Activated CD8-positive, alpha-beta memory T cell treated with anti-CD3 and anti-CD28 coated beads for 36 hours (primary cell): ENCODE measurements around the gene CACNA1B. TPM values are rescaled to one million over a fixed set of nuclear protein-coding genes. Genes with fewer than 3 reads are reported as not detected.
"Not testable (repeated sequence)": the region's sequence is repeated elsewhere in the genome, so short reads cannot be mapped to it uniquely, and the experiment has no call there.

ENCODE experiments used
- CTCF ChIA-PET: fragments of 350-600 bp; sonication (Branson Sonifier 250); formaldehyde crosslinking; loops from one replicate; lab custom pipeline; 2021; ENCODE audit warnings: antibody characterized with exemption; lab: Charles Lee
- POLR2A ChIA-PET: fragments of 350-600 bp; sonication (Branson Sonifier 250); formaldehyde crosslinking; loops from one replicate; lab custom pipeline; 2021; ENCODE audit warnings: antibody characterized with exemption; lab: Charles Lee
- total RNA-seq, 2 experiments: library from RNA; stranded (reverse); gene quantifications; one replicate each; pipeline ENCODE4 v1.2.3, GENCODE V29; 2021

Gene CACNA1B
- not detected for total RNA-seq

- CTCF ChIA-PET: interaction anchor here (0.5 kb wide), 1 partner anchor 150 kb away, joined by 4 read pairs; no protein-coding TSS in a partner anchor
- POLR2A ChIA-PET: not testable (repeated sequence)
Observed at GRCh38 chr9:137877506-137878122, at the start of gene CACNA1B. Gene CACNA1B (plus strand): TSS chr9:137877782. CDS start chr9:137877934, 152 bp downstream.

- POLR2A ChIA-PET: no interaction called here
- CTCF ChIA-PET: no interaction called here
Observed at GRCh38 chr9:137827908-137828526, 49.6 kb upstream of the CACNA1B start.

- POLR2A ChIA-PET: no interaction called here
Observed at GRCh38 chr9:137828527-137829259, 48.9 kb upstream of the CACNA1B start.

GRCh38 chr9:137829260-137829996 is 48.2 kb upstream of the CACNA1B start:
- ChIA-PET POLR2A (no interaction called here), CTCF (no interaction called here)

More at GRCh38 chr9:137828527-137829259, 48.9 kb upstream of the CACNA1B start:
- CTCF ChIA-PET: no interaction called here

- CTCF ChIA-PET: no interaction called here
- POLR2A ChIA-PET: no interaction called here
Observed at GRCh38 chr9:137832191-137832700, 45.3 kb upstream of the CACNA1B start.

- ChIA-PET CTCF (no interaction called here), POLR2A (no interaction called here)
Observed at GRCh38 chr9:137832830-137833590, 44.6 kb upstream of the CACNA1B start.

GRCh38 chr9:137833721-137834613 is 43.6 kb upstream of the CACNA1B start:
- ChIA-PET POLR2A (no interaction called here), CTCF (no interaction called here)

GRCh38 chr9:137834846-137835546 is 42.6 kb upstream of the CACNA1B start:
- ChIA-PET POLR2A (no interaction called here), CTCF (no interaction called here)

GRCh38 chr9:137836151-137836830 is 41.3 kb upstream of the CACNA1B start:
- ChIA-PET POLR2A (no interaction called here), CTCF (no interaction called here)

- CTCF ChIA-PET: interaction anchor here (0.6 kb wide), 1 partner anchor 300 kb away, joined by 3 read pairs; no protein-coding TSS in a partner anchor
- POLR2A ChIA-PET: no interaction called here
Observed at GRCh38 chr9:137836831-137837241, 40.7 kb upstream of the CACNA1B start.

- CTCF ChIA-PET: interaction anchor here (0.6 kb wide), 1 partner anchor 301 kb away, joined by 3 read pairs; no protein-coding TSS in a partner anchor
- POLR2A ChIA-PET: no interaction called here
Observed at GRCh38 chr9:137837345-137838278, 40.0 kb upstream of the CACNA1B start.

GRCh38 chr9:137838576-137838975 is 39.0 kb upstream of the CACNA1B start:
- CTCF ChIA-PET: interaction anchor here (0.7 kb wide), 1 partner anchor 1538 kb away, joined by 5 read pairs; no protein-coding TSS in a partner anchor
- POLR2A ChIA-PET: no interaction called here

GRCh38 chr9:137843355-137843754 is 34.2 kb upstream of the CACNA1B start:
- ChIA-PET POLR2A (no interaction called here), CTCF (no interaction called here)

- ChIA-PET POLR2A (no interaction called here), CTCF (no interaction called here)
Observed at GRCh38 chr9:137851516-137852267, 25.9 kb upstream of the CACNA1B start.
